PC-3 (cell line): ENCODE data around the gene AGAP1. TPM values are rescaled to one million over a fixed set of nuclear protein-coding genes. Genes with fewer than 3 reads are reported as not detected.

Experiments used
- ATAC-seq: fragments of 200-7000 bp; cut with Tn5 transposase; 2 replicates; pipeline ENCODE4 v1.9.1; 2020; ENCODE audit warnings: mild to moderate bottlenecking, moderate library complexity
- BruUV-seq: library from RNA; stranded (reverse); fragments of 400-500 nt; replicated peaks from 2 replicates; lab custom pipeline; 2021; lab: Mats Ljungman, UMichigan
- CTCF ChIA-PET: fragments of 300-600 bp; sonication (Branson Sonifier 250); formaldehyde crosslinking; loops from one replicate; lab custom pipeline; 2022; ENCODE audit warnings: antibody characterized with exemption; lab: Charles Lee
- POLR2A ChIA-PET: fragments of 300-600 bp; sonication (Branson Sonifier 250); formaldehyde crosslinking; loops from one replicate; lab custom pipeline; 2022; ENCODE audit warnings: antibody characterized with exemption; ENCODE audit not compliant: unreplicated experiment; lab: Charles Lee
- DNase-seq: peaks from one replicate; pipeline ENCODE4 v3.0.0-alpha.2; 2015
- H2AFZ ChIP-seq: fragments of 300-600 bp; sonication (generic); 2 replicates; pipeline ENCODE4 v1.6.0; 2016; ENCODE audit warnings: antibody characterized with exemption, low read length
- H3F3A ChIP-seq: fragments of 300-600 bp; sonication (generic); one replicate; pipeline ENCODE4 v1.6.0; 2017; ENCODE audit warnings: antibody characterized with exemption, low read length, control low read depth, mild to moderate bottlenecking; ENCODE audit not compliant: unreplicated experiment
- H3K27ac ChIP-seq: fragments of 300-600 bp; sonication (generic); 2 replicates; pipeline ENCODE4 v1.5.1; 2016; ENCODE audit warnings: mild to moderate bottlenecking, low read length
- H3K27me3 ChIP-seq: fragments of 300-600 bp; sonication (generic); 2 replicates; pipeline ENCODE4 v1.6.1; 2016; ENCODE audit warnings: low read length, mixed read lengths
- H3K36me3 ChIP-seq: fragments of 300-600 bp; sonication (generic); 2 replicates; pipeline ENCODE4 v1.6.1; 2016; ENCODE audit warnings: low read depth, mixed run types, low read length, mixed read lengths
- H3K4me1 ChIP-seq: fragments of 300-600 bp; sonication (generic); 2 replicates; pipeline ENCODE4 v1.5.1; 2016; ENCODE audit warnings: low read length; ENCODE audit not compliant: insufficient read depth
- H3K4me2 ChIP-seq: fragments of 300-600 bp; sonication (generic); 2 replicates; pipeline ENCODE4 v1.6.0; 2016; ENCODE audit warnings: low read length
- H3K4me3 ChIP-seq: fragments of 300-600 bp; sonication (generic); 2 replicates; pipeline ENCODE4 v1.5.1; 2016; ENCODE audit warnings: mild to moderate bottlenecking, low read length, mixed read lengths
- H3K79me2 ChIP-seq: fragments of 300-600 bp; sonication (generic); 2 replicates; pipeline ENCODE4 v1.6.1; 2017; ENCODE audit warnings: low read length, mixed read lengths
- H3K9ac ChIP-seq: fragments of 300-600 bp; sonication (generic); 2 replicates; pipeline ENCODE4 v1.6.0; 2016; ENCODE audit warnings: mild to moderate bottlenecking, low read length
- H3K9me2 ChIP-seq: fragments of 300-600 bp; sonication (generic); replicated peaks from 2 replicates; pipeline ENCODE4 v1.6.1; 2016; ENCODE audit warnings: mixed run types, low read length, mixed read lengths
- H3K9me3 ChIP-seq: fragments of 300-600 bp; sonication (generic); 2 replicates; pipeline ENCODE4 v1.6.1; 2016; ENCODE audit warnings: low read length, mixed read lengths
- H4K20me1 ChIP-seq: fragments of 300-600 bp; sonication (generic); 2 replicates; pipeline ENCODE4 v1.6.1; 2016; ENCODE audit warnings: low read length, mixed read lengths
- EZH2 ChIP-seq: fragments of 300-600 bp; sonication (generic); IDR thresholded peaks from one replicate; pipeline ENCODE4 v1.6.1; 2017; ENCODE audit warnings: antibody characterized with exemption, mild to moderate bottlenecking, low read length; ENCODE audit not compliant: unreplicated experiment
- EZH2phosphoT487 ChIP-seq: fragments of 300-600 bp; sonication (generic); IDR thresholded peaks from 2 replicates; pipeline ENCODE4 v1.6.1; 2018; ENCODE audit warnings: mild to moderate bottlenecking, antibody characterized with exemption, low read length, borderline replicate concordance
- intact Hi-C: fragments of 100-400 bp; cut with micrococcal nuclease; formaldehyde crosslinking; loops from 2 replicates; pipeline ENCODE4 v1.9.0; 2023
- total RNA-seq: library from RNA; depleted of rRNA; stranded (reverse); fragments of >200 nt; gene quantifications from 2 replicates; pipeline ENCODE4 v1.2.3, GENCODE V29; 2014
- TF ChIP-seq, protein P1 (sequence below): fragments of 300-600 bp; sonication (generic); conservative IDR thresholded peaks from 2 replicates; pipeline ENCODE4 v1.5.1; 2017; ENCODE audit warnings: antibody characterized with exemption, low read depth, mild to moderate bottlenecking, low read length

The AGAP1 gene
- total RNA-seq, 1 experiment from 2014 or later = 31.0 TPM

DNA sequence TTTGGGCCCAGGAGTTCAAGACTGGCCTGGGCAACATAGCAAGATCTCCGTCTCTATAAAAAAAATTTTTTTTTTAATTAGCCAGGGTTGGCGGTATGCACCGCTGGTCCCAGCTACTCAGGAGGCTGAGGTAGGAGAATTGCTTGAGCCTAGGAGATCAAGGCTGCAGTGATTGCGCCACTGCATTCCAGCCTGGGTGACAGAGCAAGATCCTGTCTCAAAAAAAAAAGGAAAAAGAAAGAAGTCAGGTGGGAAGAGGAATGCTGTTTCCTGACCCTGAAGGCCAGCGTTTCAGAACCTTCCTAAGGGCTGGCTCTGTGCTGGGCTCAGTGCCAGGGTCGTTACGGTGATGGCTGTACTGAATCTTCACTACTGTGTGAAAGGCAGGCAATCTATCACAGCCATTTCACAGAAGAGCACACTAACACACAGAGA lies 35.0 kb upstream of the AGAP1 start:
- H3K9ac ChIP-seq = no peak overlapping the region
- no peaks in the 10 kb centered on the region for H3F3A ChIP-seq
- no peaks in the 10 kb centered on the region for H3K36me3 ChIP-seq
- BruUV-seq = no TSS peak
- ChIA-PET CTCF (no interaction called here), POLR2A (no interaction called here)
- no peaks in the 10 kb centered on the region for H3K9me2 ChIP-seq
- ATAC-seq (no peak), DNase-seq (peak; percentile 79)
- no peak overlapping the region for H2AFZ ChIP-seq
- intact Hi-C loops = no loop called here
- H4K20me1 ChIP-seq = no peaks in the 10 kb centered on the region
- no peaks in the 10 kb centered on the region for H3K27me3 ChIP-seq
- TF ChIP-seq EZH2phosphoT487 (no peak), EZH2 (no peak)
- TF ChIP-seq, protein P1, sequence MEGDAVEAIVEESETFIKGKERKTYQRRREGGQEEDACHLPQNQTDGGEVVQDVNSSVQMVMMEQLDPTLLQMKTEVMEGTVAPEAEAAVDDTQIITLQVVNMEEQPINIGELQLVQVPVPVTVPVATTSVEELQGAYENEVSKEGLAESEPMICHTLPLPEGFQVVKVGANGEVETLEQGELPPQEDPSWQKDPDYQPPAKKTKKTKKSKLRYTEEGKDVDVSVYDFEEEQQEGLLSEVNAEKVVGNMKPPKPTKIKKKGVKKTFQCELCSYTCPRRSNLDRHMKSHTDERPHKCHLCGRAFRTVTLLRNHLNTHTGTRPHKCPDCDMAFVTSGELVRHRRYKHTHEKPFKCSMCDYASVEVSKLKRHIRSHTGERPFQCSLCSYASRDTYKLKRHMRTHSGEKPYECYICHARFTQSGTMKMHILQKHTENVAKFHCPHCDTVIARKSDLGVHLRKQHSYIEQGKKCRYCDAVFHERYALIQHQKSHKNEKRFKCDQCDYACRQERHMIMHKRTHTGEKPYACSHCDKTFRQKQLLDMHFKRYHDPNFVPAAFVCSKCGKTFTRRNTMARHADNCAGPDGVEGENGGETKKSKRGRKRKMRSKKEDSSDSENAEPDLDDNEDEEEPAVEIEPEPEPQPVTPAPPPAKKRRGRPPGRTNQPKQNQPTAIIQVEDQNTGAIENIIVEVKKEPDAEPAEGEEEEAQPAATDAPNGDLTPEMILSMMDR = no peak
- H3K79me2 ChIP-seq = no peaks in the 10 kb centered on the region
- no peaks in the 10 kb centered on the region for H3K9me3 ChIP-seq
- peaks cover 9% of the 10 kb centered on the region; the same call in 1 of the 2 replicates for H3K4me1 ChIP-seq
- no peak overlapping the region; the same call in 1 of the 2 replicates for H3K4me2 ChIP-seq
- H3K4me3 ChIP-seq = no peak overlapping the region
- H3K27ac ChIP-seq = no peak overlapping the region

DNA sequence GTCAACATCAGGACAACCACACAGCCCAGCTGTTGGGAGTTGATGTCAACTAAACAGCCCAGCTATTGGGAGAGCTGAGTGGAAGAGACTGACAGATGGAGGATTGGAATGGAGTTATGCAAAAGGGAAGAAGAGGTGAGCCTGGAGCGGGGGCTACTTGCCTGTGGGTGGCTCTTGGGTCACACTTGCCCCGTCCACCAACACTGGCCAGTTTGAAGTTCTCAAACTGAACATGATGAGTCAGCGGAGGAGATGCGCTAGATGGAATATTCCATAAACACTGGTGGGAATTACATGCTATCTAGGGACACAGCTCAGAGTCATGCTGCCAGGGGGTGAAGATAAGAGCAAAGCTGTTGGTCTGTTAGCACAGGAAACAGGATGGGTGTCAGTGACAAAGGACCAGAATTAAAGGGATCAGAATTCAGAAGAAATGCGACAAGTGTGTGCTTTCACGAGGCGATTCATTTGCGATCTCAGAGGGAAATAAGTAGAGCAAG lies 33.2 kb upstream of the AGAP1 start:
- Histone ChIP-seq H3K9me2 (no peaks in the 10 kb centered on the region), H4K20me1 (no peaks in the 10 kb centered on the region), H3K9ac (no peak overlapping the region), H3K4me1 (peaks cover 9% of the 10 kb centered on the region; the same call in 1 of the 2 replicates), H3K27me3 (no peaks in the 10 kb centered on the region), H3K4me2 (no peak overlapping the region), H3K4me3 (no peak overlapping the region), H3K79me2 (no peaks in the 10 kb centered on the region), H3K9me3 (no peaks in the 10 kb centered on the region), H3K27ac (no peak overlapping the region), H3K36me3 (no peaks in the 10 kb centered on the region), H3F3A (no peaks in the 10 kb centered on the region), H2AFZ (no peak overlapping the region)
- DNase-seq (no peak), ATAC-seq (no peak)
- ChIA-PET POLR2A (no interaction called here), CTCF (no interaction called here)
- TF ChIP-seq, protein P1 = no peak
- TF ChIP-seq EZH2 (no peak), EZH2phosphoT487 (no peak)
- intact Hi-C loops = no loop called here
- BruUV-seq = no TSS peak

DNA sequence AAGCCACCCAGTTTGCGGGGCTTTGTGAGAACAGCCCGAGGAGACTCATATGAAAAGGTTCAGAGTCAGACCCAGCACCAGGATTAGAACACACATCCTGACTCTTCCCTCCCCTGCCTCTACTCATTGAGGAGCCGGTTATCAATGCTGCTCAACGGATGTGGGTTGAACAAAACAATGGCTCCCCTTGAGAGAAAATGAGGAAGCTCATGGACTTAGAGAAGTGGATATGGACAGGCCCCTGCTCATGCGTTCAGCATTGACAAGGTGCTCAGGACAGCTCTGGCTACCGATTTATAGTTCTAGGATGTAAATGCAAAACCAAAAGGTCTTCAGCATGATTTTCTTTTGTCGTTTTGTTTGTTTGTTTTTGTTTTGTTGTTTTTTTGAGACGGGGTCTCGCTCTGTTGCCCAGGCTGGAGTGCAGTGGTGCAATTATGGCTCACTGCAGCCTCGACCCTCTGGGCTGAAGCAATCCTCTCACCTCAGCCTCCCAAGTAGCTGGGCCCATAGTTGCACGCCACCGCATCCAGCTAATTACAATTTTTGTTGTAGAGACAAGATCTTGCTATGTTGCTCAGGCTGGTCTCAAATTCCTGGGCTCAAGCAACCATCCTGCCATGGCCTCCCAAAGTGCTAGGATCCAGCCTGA lies 32.0 kb upstream of the AGAP1 start:
- Histone ChIP-seq H3K36me3 (no peaks in the 10 kb centered on the region), H3K4me3 (no peak overlapping the region), H3K9me2 (no peaks in the 10 kb centered on the region), H3K79me2 (no peaks in the 10 kb centered on the region), H3K27me3 (no peaks in the 10 kb centered on the region), H3F3A (no peaks in the 10 kb centered on the region), H2AFZ (no peak overlapping the region), H3K4me1 (peaks cover 11% of the 10 kb centered on the region), H3K9ac (no peak overlapping the region), H3K4me2 (no peak overlapping the region), H3K9me3 (no peaks in the 10 kb centered on the region), H3K27ac (no peak overlapping the region), H4K20me1 (no peaks in the 10 kb centered on the region)
- BruUV-seq = no TSS peak
- DNase-seq (no peak), ATAC-seq (no peak)
- TF ChIP-seq EZH2 (no peak), EZH2phosphoT487 (no peak)
- TF ChIP-seq, protein P1 = no peak
- intact Hi-C loops = no loop called here
- POLR2A ChIA-PET = no interaction called here
- CTCF ChIA-PET = no interaction called here
